Lower leg skin (tissue), 3 donors: Measurements from ENCODE around the gene INO80E.

Experiments
- POLR2A ChIP-seq, 2 donors: fragments of 450-650 bp; IDR thresholded peaks; one replicate each; pipeline ENCODE4 v1.6.1; 2016 to 2017; ENCODE audit warnings: antibody characterized with exemption in 2 of 2, mild to moderate bottlenecking in 1 of 2, moderate library complexity in 1 of 2
- TF ChIP-seq, protein P1 (sequence below), 3 donors: fragments of 450-650 bp; IDR thresholded peaks; one replicate each; pipeline ENCODE4 v1.5.1; 2016; ENCODE audit warnings: antibody characterized with exemption in 3 of 3, mild to moderate bottlenecking in 3 of 3, moderate library complexity in 2 of 3

DNA sequence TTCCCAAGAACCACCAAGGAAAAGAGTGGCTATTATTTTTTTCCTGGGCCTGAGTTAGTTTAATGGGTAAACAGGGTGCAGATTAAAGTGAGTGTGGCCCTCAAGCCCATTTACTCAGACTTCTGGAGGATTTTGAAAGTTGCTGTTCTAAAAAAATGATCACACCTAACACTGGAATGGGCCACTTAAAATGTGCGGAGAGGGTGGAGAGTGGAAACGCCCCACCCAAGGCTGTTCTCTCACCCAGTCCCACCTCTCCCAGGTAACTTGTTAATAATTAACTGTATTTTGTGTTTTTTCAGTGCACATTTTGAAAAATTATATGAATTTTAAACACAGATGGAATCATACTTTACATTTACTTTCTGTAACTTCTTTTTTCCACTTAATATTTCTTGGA lies 6.0 kb upstream of the INO80E start:
- TF ChIP-seq, protein P1, sequence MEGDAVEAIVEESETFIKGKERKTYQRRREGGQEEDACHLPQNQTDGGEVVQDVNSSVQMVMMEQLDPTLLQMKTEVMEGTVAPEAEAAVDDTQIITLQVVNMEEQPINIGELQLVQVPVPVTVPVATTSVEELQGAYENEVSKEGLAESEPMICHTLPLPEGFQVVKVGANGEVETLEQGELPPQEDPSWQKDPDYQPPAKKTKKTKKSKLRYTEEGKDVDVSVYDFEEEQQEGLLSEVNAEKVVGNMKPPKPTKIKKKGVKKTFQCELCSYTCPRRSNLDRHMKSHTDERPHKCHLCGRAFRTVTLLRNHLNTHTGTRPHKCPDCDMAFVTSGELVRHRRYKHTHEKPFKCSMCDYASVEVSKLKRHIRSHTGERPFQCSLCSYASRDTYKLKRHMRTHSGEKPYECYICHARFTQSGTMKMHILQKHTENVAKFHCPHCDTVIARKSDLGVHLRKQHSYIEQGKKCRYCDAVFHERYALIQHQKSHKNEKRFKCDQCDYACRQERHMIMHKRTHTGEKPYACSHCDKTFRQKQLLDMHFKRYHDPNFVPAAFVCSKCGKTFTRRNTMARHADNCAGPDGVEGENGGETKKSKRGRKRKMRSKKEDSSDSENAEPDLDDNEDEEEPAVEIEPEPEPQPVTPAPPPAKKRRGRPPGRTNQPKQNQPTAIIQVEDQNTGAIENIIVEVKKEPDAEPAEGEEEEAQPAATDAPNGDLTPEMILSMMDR (IDR thresholded peaks at IDR 0.05) = no peak
- TF ChIP-seq POLR2A (IDR thresholded peaks at IDR 0.05) = no peak
